Lung (tissue), 12 donors: ENCODE data around the gene TXLNA. TPM values are rescaled to one million over a fixed set of nuclear protein-coding genes. Genes with fewer than 3 reads are reported as not detected.

Experiments used
- ATAC-seq: fragments of 200-7000 bp; cut with Tn5 transposase; one replicate; pipeline ENCODE4 v1.9.1; 2020; ENCODE audit warnings: moderate number of reproducible peaks; ENCODE audit not compliant: insufficient read depth, low FRiP score
- DNase-seq, 3 donors: peaks; one replicate each; pipeline ENCODE4 v3.0.0-alpha.2; 2013 to 2017
- H3K27ac ChIP-seq, 2 donors: one replicate each; pipeline ENCODE4 v1.5.1; 2013; ENCODE audit warnings: mild to moderate bottlenecking in 2 of 2, moderate library complexity in 2 of 2, control low read depth in 1 of 2, inconsistent platforms in 1 of 2, low read depth in 1 of 2, low read length in 1 of 2
- H3K27me3 ChIP-seq, 3 donors: one replicate each; pipeline ENCODE4 v1.5.1; 2013; ENCODE audit warnings: low read length in 2 of 3; ENCODE audit not compliant: control insufficient read depth in 3 of 3, insufficient read depth in 3 of 3
- H3K36me3 ChIP-seq, 4 donors: one replicate each; pipeline ENCODE4 v1.5.1; 2013; ENCODE audit warnings: low read length in 4 of 4, mild to moderate bottlenecking in 1 of 4, moderate library complexity in 1 of 4; ENCODE audit not compliant: control insufficient read depth in 4 of 4, insufficient read depth in 4 of 4
- H3K4me1 ChIP-seq, 5 donors: one replicate each; pipeline ENCODE4 v1.5.1; 2013; ENCODE audit warnings: low read length in 5 of 5, mild to moderate bottlenecking in 2 of 5, moderate library complexity in 1 of 5; ENCODE audit not compliant: control insufficient read depth in 5 of 5, insufficient read depth in 5 of 5
- H3K4me3 ChIP-seq: one replicate; pipeline ENCODE4 v1.5.1; 2013; ENCODE audit warnings: mild to moderate bottlenecking, control low read depth, moderate library complexity
- H3K9ac ChIP-seq, 2 donors: one replicate each; pipeline ENCODE4 v1.5.1; 2013; ENCODE audit warnings: low read length in 2 of 2, control low read depth in 1 of 2; ENCODE audit not compliant: insufficient read depth in 1 of 2
- H3K9me3 ChIP-seq, 4 donors: one replicate each; pipeline ENCODE4 v1.5.1; 2013; ENCODE audit warnings: low read length in 3 of 4, mild to moderate bottlenecking in 1 of 4, moderate library complexity in 1 of 4; ENCODE audit not compliant: control insufficient read depth in 4 of 4, insufficient read depth in 3 of 4
- CTCF ChIP-seq: IDR thresholded peaks from 2 replicates; pipeline ENCODE4 v1.5.1; 2012; ENCODE audit warnings: mild to moderate bottlenecking; ENCODE audit errors: control extremely low read depth, extremely low read depth
- WGBS, 2 donors: extraction: QIAGEN DNeasy Blood & Tissue Kit; methylation state at CpG; one replicate each; pipeline ENCODE4 v1.1.7; 2013; 5-methylcytosine and 5-hydroxymethylcytosine counted together
- polyA plus RNA-seq, 2 donors: library from polyadenylated mRNA; stranded (reverse); fragments of 200-250 nt; gene quantifications; one replicate each; pipeline ENCODE4 v1.2.1, GENCODE V29; 2013
- total RNA-seq, 2 donors: library from RNA; depleted of rRNA in 1 of 2; stranded (reverse); fragments of >200 nt in 1 of 2; gene quantifications; one replicate each; pipeline ENCODE4 v1.2.1, GENCODE V29; 2014 to 2021
- donor health status: control.
- donor health status: control.
- donor health status: Bipolar disorder and iron deficiency.
- donor health status: healthy.
- donor health status: DM: yes; HTN: yes; CAD: no.

The TXLNA gene
- total and polyA plus RNA-seq, 4 donors: 22.2 to 55.6 (median 30.9) TPM

- peak overlapping the region in 1 of 2 donors; percentile 1 for H3K27ac ChIP-seq
- no peaks in the 10 kb centered on the region for H3K27me3 ChIP-seq
- no peaks in the 10 kb centered on the region for H3K9me3 ChIP-seq
- no peaks in the 10 kb centered on the region for H3K36me3 ChIP-seq
- peak in 1 of 3 donors; percentile 25 for DNase-seq
- H3K9ac ChIP-seq: peak overlapping the region; percentile 71 to 95
- no peak for ATAC-seq
- no peak for TF ChIP-seq CTCF
- H3K4me3 ChIP-seq: peak overlapping the region; percentile 43
- WGBS, 2 donors: 38 to 63% methylated on average over 26 of the region's 26 CpGs
- H3K4me1 ChIP-seq: peaks cover 9 to 21% (median 11%) of the 10 kb centered on the region in 5 donors
Observed at GRCh38 chr1:32204943-32205361, 25.5 kb downstream of the TXLNA start.

- Histone ChIP-seq H3K9ac (peak within 1 kb of the TSS; percentile 88 to 95), H3K9me3 (no peaks in the 10 kb centered on the region), H3K4me1 (peaks cover 7 to 19% (median 11%) of the 10 kb centered on the region in 5 donors), H3K4me3 (peak within 1 kb of the TSS; percentile 43), H3K36me3 (no peaks in the 10 kb centered on the region), H3K27me3 (no peaks in the 10 kb centered on the region), H3K27ac (peak within 1 kb of the TSS in 1 of 2 donors; percentile 1)
- TF ChIP-seq CTCF: no peak
- DNase-seq (peak; percentile 91 to 93 (median 92)), ATAC-seq (peak; percentile 85)
- WGBS, 2 donors: 2 to 3% methylated on average over 76 to 77 of the region's 77 CpGs
Observed at GRCh38 chr1:32205401-32206370, 26.2 kb downstream of the TXLNA start, which contains the start of gene IQCC. Gene IQCC, plus strand, starts transcription at chr1:32205671. Its CDS starts 11 bp downstream, at chr1:32205682.

GRCh38 chr1:32208469-32208868, 29.0 kb downstream of the TXLNA start:
- ATAC-seq (no peak), DNase-seq (no peak)
- Histone ChIP-seq H3K9ac (no peak overlapping the region), H3K36me3 (no peaks in the 10 kb centered on the region), H3K4me1 (peaks cover 3 to 8% (median 5%) of the 10 kb centered on the region in 5 donors), H3K9me3 (no peaks in the 10 kb centered on the region), H3K27me3 (no peaks in the 10 kb centered on the region), H3K27ac (no peak overlapping the region), H3K4me3 (no peak overlapping the region)
- TF ChIP-seq CTCF: no peak
- WGBS, 2 donors: 86 to 88% methylated on average over 6 of the region's 6 CpGs
